ENCODE measurements around the gene GNG12. TPM values are rescaled to one million over a fixed set of nuclear protein-coding genes. Genes with fewer than 3 reads are reported as not detected.

Gene GNG12
- total and polyA plus RNA-seq, 2 experiments from 2014 or later: 25.4 to 33.9 TPM

DNA sequence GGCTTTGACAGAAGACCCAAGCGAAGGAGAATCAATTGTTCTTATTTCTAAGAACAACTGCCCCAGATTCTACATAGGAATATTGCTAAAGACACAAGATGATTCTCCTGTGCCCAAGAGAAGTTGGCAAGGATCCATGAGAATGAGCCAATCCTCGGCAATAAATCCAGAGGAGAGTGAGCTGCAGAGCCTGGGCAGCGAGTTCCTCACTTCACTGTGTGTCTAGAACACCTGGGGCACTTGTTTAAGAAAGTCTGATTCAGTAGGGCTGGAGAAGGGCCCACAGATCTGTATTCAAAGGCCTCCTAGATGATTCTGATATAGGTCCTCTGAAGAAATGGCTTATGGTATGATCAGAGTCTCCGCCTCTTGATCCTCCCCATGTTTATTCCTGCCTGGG lies 116.5 kb downstream of the GNG12 start:
- Histone ChIP-seq H3K4me1 (ENCODE audit: low read depth) (peaks cover 11% of the 10 kb centered on the region), H3K27me3 (no peaks in the 10 kb centered on the region), H3K27ac (no peak overlapping the region), H3K4me3 (no peak overlapping the region), H3K36me3 (no peaks in the 10 kb centered on the region), H3K9me3 (ENCODE audit: low read depth) (no peaks in the 10 kb centered on the region)
- TF ChIP-seq, protein P1, sequence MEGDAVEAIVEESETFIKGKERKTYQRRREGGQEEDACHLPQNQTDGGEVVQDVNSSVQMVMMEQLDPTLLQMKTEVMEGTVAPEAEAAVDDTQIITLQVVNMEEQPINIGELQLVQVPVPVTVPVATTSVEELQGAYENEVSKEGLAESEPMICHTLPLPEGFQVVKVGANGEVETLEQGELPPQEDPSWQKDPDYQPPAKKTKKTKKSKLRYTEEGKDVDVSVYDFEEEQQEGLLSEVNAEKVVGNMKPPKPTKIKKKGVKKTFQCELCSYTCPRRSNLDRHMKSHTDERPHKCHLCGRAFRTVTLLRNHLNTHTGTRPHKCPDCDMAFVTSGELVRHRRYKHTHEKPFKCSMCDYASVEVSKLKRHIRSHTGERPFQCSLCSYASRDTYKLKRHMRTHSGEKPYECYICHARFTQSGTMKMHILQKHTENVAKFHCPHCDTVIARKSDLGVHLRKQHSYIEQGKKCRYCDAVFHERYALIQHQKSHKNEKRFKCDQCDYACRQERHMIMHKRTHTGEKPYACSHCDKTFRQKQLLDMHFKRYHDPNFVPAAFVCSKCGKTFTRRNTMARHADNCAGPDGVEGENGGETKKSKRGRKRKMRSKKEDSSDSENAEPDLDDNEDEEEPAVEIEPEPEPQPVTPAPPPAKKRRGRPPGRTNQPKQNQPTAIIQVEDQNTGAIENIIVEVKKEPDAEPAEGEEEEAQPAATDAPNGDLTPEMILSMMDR (IDR thresholded peaks at IDR 0.05; ENCODE audit: low read depth, low read length): no peak
- peak in 1 of 2 donors; percentile 62 for DNase-seq (ENCODE audit: low read depth in 1 of 2, low spot score in 1 of 2)

DNA sequence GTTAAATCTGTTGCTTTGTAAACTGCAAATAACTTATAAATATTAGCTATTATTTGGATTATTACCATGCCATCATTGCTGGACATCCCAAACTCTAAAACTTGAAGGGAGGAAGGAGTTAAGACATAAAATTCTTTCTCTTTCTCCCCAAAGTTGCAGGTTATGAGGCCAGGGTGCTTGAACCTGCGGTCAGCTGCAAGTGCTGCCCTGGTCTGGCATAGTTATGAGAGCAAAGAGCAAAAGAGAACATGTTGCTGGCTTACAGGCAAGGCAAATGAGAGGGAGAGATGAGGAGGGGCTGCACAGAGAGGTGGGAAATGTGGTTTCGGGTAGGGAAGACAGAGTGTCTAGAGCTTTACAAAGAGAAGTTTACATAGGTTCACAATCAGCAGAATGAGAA lies 117.4 kb downstream of the GNG12 start:
- Histone ChIP-seq H3K27me3 (no peaks in the 10 kb centered on the region), H3K4me3 (no peak overlapping the region), H3K9me3 (ENCODE audit: low read depth) (no peaks in the 10 kb centered on the region), H3K4me1 (ENCODE audit: low read depth) (peaks cover 15% of the 10 kb centered on the region), H3K36me3 (no peaks in the 10 kb centered on the region), H3K27ac (no peak overlapping the region)
- no peak for DNase-seq (ENCODE audit: low read depth in 1 of 2, low spot score in 1 of 2)
- TF ChIP-seq, protein P1 (IDR thresholded peaks at IDR 0.05; ENCODE audit: low read depth, low read length): no peak

DNA sequence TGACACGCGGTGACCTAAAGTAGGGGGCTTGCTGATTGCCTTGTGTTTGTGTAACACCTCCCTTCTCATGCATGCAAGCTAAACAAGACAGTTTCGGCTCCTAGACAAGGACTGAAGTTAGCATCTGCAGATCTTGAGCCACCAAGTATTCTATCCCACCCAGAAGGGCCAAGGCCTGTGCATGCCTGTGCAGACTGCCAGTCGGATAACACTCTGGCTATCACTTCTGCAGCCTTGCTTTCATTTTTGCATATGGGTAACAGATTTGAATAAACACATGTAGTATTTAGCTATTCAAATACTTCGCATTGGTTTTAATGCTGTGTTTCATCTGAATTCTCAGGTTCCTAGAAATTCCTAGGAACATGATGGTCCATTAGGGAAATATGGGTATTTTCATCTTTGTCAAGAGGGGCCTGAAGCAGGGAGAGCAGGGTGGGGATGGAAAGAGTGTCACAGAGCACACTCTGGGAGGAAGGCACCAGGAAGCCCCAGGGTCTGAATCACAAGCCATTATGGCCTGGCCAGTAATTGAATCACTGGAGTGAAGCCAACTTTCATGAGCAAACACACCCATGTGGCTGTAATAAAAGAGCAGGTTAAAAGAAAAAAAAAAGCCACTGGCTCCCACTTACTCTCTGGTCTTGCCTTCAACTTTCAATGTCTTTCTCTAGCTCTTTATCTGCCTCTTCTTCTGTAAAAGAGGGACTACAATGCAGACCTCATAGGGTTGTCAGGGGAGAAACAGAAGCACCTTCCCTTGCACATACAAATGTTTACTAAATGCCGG lies 120.0 kb downstream of the GNG12 start:
- no peaks in the 10 kb centered on the region for H3K9me3 ChIP-seq (ENCODE audit: low read depth)
- TF ChIP-seq, protein P1 (IDR thresholded peaks at IDR 0.05; ENCODE audit: low read depth, low read length): no peak

DNA sequence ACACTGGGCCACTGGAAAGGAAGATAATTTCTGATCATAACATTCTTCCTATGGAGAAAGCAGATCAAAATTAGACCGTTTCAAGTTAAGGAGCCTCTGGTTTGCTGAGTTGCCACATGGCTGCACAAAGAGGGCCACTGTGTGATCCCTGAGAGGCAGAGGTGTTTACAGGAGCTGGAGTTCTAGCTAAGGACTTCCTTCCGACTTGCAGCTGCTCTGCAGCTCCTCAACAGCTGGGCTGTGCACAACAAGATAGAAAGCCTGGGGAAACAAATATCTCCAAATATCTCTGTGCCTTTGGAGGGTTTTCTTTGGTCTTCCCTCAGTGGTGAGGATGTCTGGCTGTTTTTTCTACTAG lies 121.4 kb downstream of the GNG12 start:
- H3K4me3 ChIP-seq: no peak overlapping the region
- TF ChIP-seq, protein P1 (IDR thresholded peaks at IDR 0.05; ENCODE audit: low read depth, low read length): no peak
- H3K9me3 ChIP-seq (ENCODE audit: low read depth): no peaks in the 10 kb centered on the region
- H3K27ac ChIP-seq: peak overlapping the region; percentile 42
- no peaks in the 10 kb centered on the region for H3K36me3 ChIP-seq
- no peaks in the 10 kb centered on the region for H3K27me3 ChIP-seq
- DNase-seq (ENCODE audit: low read depth in 1 of 2, low spot score in 1 of 2): no peak
- H3K4me1 ChIP-seq (ENCODE audit: low read depth): peaks cover 11% of the 10 kb centered on the region

More for the DNA sequence above, 120.0 kb downstream of the GNG12 start:
- DNase-seq (ENCODE audit: low read depth in 1 of 2, low spot score in 1 of 2): peak in 1 of 2 donors; percentile 69
- Histone ChIP-seq H3K27me3 (no peaks in the 10 kb centered on the region), H3K4me1 (ENCODE audit: low read depth) (peaks cover 14% of the 10 kb centered on the region), H3K4me3 (no peak overlapping the region), H3K36me3 (no peaks in the 10 kb centered on the region), H3K27ac (no peak overlapping the region)

DNA sequence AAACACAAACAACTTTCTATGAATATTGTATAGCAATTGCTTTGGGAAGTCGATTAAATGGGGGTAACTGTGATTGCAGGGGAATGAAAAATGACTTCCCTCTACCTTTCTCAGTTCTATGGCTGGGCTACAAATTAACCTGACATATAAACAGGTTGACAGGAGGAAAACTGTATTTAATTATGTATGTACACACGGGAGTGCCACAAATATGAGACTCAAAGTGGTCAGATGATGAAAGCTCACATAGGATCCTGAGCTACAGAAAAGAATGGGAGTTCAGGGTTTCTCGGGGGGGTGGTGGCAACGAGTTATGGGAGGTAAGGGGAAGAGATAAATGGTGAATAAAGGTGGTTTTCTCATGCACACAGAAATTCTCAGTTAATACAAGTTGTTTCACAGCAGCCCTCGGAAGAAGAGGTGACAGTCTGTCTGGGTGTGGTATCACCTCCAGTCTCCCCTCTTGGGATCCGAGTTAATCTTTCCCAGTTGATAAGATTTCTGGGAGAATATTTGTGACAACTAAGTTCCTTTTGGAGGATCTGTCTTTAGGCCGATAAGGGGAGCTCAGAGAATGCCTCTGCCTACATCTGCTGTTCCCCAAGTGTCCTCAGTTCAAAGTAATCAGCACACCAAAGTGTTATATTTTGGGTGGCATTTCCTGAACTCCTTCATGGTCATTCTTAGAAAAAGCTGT lies 122.0 kb downstream of the GNG12 start:
- Histone ChIP-seq H3K36me3 (no peaks in the 10 kb centered on the region), H3K4me3 (no peak overlapping the region), H3K4me1 (ENCODE audit: low read depth) (peaks cover 13% of the 10 kb centered on the region), H3K27me3 (no peaks in the 10 kb centered on the region), H3K9me3 (ENCODE audit: low read depth) (no peaks in the 10 kb centered on the region), H3K27ac (peak overlapping the region; percentile 44)
- DNase-seq (ENCODE audit: low read depth in 1 of 2, low spot score in 1 of 2): no peak
- TF ChIP-seq, protein P1 (IDR thresholded peaks at IDR 0.05; ENCODE audit: low read depth, low read length): no peak

Measured in cardiac muscle cell (in vitro differentiated cells and primary cell).